Activated CD4-positive, alpha-beta T cell treated with anti-CD3 and anti-CD28 coated beads, Interleukin-2, amount 10 ng/mL, durations not matched to agents 7 days and 5 days (primary cell): ENCODE data around the gene B3GLCT. TPM values are rescaled to one million over a fixed set of nuclear protein-coding genes. Genes with fewer than 3 reads are reported as not detected.
"Not testable (repeated sequence)": the region's sequence is repeated elsewhere in the genome, so short reads cannot be mapped to it uniquely, and the experiment has no call there.

Experiments
- CTCF ChIA-PET: fragments of 350-600 bp; sonication (Branson Sonifier 250); formaldehyde crosslinking; loops from one replicate; lab custom pipeline; 2021; ENCODE audit warnings: antibody characterized with exemption; lab: Charles Lee
- POLR2A ChIA-PET: fragments of 350-600 bp; sonication (Branson Sonifier 250); formaldehyde crosslinking; loops from one replicate; lab custom pipeline; 2021; ENCODE audit warnings: antibody characterized with exemption; lab: Charles Lee
- DNase-seq: peaks from one replicate; pipeline ENCODE4 v3.0.0-alpha.2; 2020
- H3K27ac Mint-ChIP-seq: one replicate; pipeline ENCODE4 v1.8.0; 2021; ENCODE audit warnings: mild to moderate bottlenecking, moderate library complexity, mixed read lengths
- H3K27me3 Mint-ChIP-seq: one replicate; pipeline ENCODE4 v1.8.0; 2021; ENCODE audit warnings: mixed read lengths
- H3K36me3 Mint-ChIP-seq: one replicate; pipeline ENCODE4 v1.8.0; 2021; ENCODE audit warnings: low read depth, mixed read lengths
- H3K4me1 Mint-ChIP-seq: one replicate; pipeline ENCODE4 v1.8.0; 2021; ENCODE audit warnings: mixed read lengths
- H3K4me3 Mint-ChIP-seq: one replicate; pipeline ENCODE4 v1.8.0; 2021; ENCODE audit warnings: mild to moderate bottlenecking, moderate library complexity, mixed read lengths
- H3K9me3 Mint-ChIP-seq: one replicate; pipeline ENCODE4 v1.8.0; 2021; ENCODE audit warnings: mixed read lengths
- total RNA-seq, 2 experiments: library from RNA; stranded (reverse); gene quantifications; one replicate each; pipeline ENCODE4 v1.2.3, GENCODE V29; 2021

Gene B3GLCT
- total RNA-seq, 2 experiments from 2014 or later, result 4.7 to 5.4 TPM

DNA sequence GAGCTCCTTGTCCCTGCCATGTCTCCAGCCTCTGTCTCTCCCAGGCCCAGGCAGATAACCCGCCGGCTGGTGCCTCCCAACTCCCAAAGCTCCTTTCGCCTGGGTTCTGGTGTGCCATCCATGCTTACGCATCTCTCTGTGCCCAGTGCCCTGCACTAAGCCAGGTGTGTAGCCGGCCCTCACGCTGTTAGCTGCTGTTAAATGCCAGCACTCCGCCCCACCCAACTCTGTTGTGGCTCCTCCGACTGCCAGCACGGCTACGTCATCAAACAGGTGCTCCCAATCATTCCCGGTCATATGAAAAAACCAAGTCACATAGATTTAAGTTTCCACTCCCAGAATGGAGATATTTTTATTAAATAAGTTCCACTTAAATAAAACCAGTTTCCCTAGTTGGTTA lies 31.0 kb upstream of the B3GLCT start:
- H3K36me3 Mint-ChIP-seq, result peaks cover 2% of the 10 kb centered on the region
- ChIA-PET POLR2A (no interaction called here), CTCF (interaction anchor here (1.0 to 1.6 kb wide), 2 partner anchors 11 to 22 kb away, joined by 3 to 4 read pairs; no protein-coding TSS in a partner anchor)
- H3K4me1 Mint-ChIP-seq, result peaks cover 23% of the 10 kb centered on the region
- no peaks in the 10 kb centered on the region for H3K9me3 Mint-ChIP-seq
- H3K27ac Mint-ChIP-seq, result no peak overlapping the region
- DNase-seq, result no peak
- peaks cover 2% of the 10 kb centered on the region for H3K27me3 Mint-ChIP-seq
- H3K4me3 Mint-ChIP-seq, result no peak overlapping the region

DNA sequence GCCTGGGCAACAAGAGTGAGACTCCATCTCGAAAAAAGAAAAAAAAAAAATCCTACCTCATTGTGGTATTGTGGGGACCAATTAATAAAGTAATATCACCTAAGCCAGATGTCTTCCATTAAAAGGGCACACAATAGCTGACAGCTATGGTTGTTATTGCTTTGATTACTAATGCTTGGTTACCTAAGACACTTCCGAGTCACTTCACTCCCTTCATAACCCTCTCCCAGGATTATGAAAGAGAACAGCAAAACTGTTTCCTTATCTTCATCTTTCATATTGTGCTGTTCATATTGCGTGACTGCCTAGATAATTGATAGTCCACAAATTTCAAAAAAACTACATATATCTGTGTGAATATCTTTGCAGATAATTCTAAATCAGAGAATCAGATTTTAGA lies 27.8 kb upstream of the B3GLCT start:
- Mint-ChIP-seq H3K36me3 (peaks cover 2% of the 10 kb centered on the region), H3K27me3 (peaks cover 6% of the 10 kb centered on the region), H3K4me1 (peaks cover 21% of the 10 kb centered on the region), H3K9me3 (no peaks in the 10 kb centered on the region), H3K27ac (no peak overlapping the region), H3K4me3 (no peak overlapping the region)
- ChIA-PET POLR2A (no interaction called here), CTCF (no interaction called here)
- no peak for DNase-seq

DNA sequence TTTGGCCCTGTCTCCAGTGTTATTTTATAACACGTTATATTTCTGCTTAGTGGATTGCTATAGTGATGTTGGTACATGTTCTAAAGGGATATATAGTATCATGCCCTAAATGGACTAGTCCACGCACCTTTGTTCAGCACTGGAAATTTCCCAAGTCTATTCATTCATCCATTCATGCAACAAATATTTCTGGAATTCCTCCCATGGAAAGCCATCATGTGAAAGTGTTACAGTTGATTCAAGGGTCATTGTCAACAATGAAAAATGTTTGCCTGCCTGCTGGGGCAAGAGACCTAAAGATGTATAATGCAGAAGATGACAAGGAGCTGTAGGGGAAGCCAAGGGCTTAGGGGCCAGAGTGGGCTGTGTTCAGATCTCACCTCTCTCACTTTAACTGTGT lies 27.2 kb upstream of the B3GLCT start:
- POLR2A ChIA-PET, result interaction anchor here (0.6 kb wide), 1 partner anchor 39 kb away, joined by 3 read pairs; no protein-coding TSS in a partner anchor
- Mint-ChIP-seq H3K9me3 (no peaks in the 10 kb centered on the region), H3K36me3 (peaks cover 2% of the 10 kb centered on the region), H3K27ac (no peak overlapping the region), H3K27me3 (peaks cover 6% of the 10 kb centered on the region), H3K4me1 (peaks cover 19% of the 10 kb centered on the region), H3K4me3 (no peak overlapping the region)
- DNase-seq, result no peak
- CTCF ChIA-PET, result no interaction called here

DNA sequence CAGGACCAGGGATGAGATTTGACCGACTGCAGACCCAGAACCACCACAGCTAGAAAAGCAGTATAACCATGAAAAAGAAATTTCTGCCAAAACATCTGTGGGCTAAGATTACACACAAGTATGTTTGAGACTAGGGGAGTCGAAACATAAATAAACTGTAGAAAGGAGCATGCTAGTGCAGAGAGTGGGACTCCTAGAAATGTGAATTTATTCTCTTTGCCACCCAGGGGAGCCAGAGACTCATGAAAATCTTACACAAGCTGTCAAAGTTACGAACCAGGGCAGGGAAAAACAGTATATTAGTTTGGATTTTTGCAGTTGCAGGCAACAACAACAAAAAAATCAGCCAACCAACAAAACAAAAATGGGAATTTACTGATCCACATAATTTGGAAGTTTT lies 25.8 kb upstream of the B3GLCT start:
- H3K4me1 Mint-ChIP-seq, result peaks cover 11% of the 10 kb centered on the region
- no peak for DNase-seq
- CTCF ChIA-PET, result interaction anchor here (1.1 kb wide), 1 partner anchor 13 kb away, joined by 3 read pairs; no protein-coding TSS in a partner anchor
- H3K27me3 Mint-ChIP-seq, result peaks cover 6% of the 10 kb centered on the region
- no peak overlapping the region for H3K4me3 Mint-ChIP-seq
- no peak overlapping the region for H3K27ac Mint-ChIP-seq
- POLR2A ChIA-PET, result no interaction called here
- H3K9me3 Mint-ChIP-seq, result peaks cover 2% of the 10 kb centered on the region
- H3K36me3 Mint-ChIP-seq, result peaks cover 2% of the 10 kb centered on the region

DNA sequence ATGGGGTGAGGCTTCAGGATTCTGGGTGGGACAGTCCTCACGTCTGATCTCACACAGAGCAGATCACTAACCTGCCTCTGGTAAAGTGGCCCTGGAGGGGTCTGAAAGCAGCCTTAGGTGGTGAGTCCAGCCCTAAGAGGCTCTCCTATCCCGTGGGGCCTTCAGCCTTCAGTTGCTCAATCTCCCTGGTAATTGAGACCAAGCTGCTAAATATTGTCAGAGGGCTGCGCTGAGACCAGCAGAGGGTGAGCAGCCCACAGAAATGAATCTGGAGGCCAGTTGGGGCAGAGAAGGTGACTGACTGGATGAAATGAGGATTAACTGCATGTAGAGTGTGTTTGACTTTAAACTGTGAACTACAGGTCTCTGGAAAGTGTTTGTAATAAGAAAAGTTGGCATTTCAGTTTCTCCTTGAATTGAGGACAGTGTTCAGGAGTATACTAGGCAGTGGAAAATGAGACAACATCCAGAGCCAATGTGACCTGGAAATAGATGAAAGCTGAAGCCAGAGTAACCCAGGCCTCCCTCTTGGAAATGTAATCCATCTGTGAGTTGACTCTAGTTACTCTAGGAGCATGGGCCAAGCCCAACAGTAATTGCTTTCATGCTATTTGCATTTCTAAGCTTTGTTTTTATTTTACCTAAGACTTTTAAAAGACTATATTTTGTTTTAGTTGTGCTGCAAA lies 23.8 kb upstream of the B3GLCT start:
- H3K27me3 Mint-ChIP-seq, result peaks cover 6% of the 10 kb centered on the region
- CTCF ChIA-PET, result interaction anchor here (0.7 kb wide), 1 partner anchor 24 kb away, joined by 4 read pairs; the partner anchor contains the start of gene B3GLCT
- peaks cover 2% of the 10 kb centered on the region for H3K9me3 Mint-ChIP-seq
- DNase-seq, result no peak
- H3K36me3 Mint-ChIP-seq, result no peaks in the 10 kb centered on the region
- POLR2A ChIA-PET, result no interaction called here
- peaks cover 1% of the 10 kb centered on the region for H3K4me1 Mint-ChIP-seq
- no peak overlapping the region for H3K27ac Mint-ChIP-seq
- no peak overlapping the region for H3K4me3 Mint-ChIP-seq

DNA sequence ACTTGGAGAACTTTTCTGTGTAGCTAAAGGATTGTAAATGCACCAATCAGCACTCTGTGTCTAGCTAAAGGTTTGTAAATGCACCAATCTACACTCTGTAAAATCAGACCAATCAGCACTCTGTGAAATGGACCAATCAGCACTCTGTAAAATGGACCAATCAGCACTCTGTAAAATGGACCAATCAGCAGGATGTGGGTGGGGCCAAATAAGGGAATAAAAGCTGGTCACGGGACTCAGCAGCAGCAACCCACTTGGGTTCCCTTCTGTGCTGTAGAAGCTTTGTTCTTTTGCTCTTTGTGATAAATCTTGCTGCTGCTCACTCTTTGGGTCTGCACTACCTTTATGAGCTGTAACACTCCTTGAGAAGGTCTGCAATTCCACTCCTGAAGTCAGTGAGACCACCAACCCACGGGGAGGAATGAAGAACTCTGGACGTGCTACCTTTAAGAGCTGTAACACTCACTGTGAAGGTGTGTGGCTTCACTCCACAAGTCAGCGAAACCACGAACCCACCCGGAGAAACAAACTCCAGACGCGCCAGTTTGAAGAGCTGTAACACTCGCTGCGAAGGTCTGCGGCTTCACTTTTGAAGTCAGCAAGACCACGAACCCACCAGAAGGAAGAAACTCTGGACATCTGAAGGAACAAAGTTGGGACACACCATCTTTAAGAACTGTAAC lies 21.8 kb upstream of the B3GLCT start:
- H3K27ac Mint-ChIP-seq, H3K4me1 Mint-ChIP-seq, H3K36me3 Mint-ChIP-seq, H3K4me3 Mint-ChIP-seq, POLR2A ChIA-PET, CTCF ChIA-PET, H3K27me3 Mint-ChIP-seq, DNase-seq, H3K9me3 Mint-ChIP-seq: not testable (repeated sequence)

DNA sequence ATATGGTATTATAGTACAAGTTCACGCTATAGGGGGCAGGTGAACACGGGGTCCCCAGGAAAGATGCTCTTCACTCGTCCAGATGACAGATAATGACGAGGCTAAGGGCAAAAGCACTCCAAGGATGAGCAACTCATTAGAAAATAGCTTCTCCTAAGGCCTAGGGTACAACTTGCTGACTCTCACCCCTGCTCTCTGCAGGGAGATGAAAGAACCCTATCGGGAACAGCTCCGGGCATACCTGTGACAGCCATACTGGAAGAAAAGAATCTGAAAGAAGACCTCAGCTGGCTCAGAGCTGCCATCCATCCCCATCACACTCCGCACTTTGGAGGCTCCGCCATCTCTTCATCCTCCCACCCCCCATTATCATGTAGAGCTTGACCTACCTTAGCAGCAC lies 20.5 kb upstream of the B3GLCT start:
- Mint-ChIP-seq H3K4me3 (no peak overlapping the region), H3K36me3 (no peaks in the 10 kb centered on the region), H3K9me3 (peaks cover 2% of the 10 kb centered on the region), H3K27ac (no peak overlapping the region), H3K4me1 (no peaks in the 10 kb centered on the region), H3K27me3 (no peaks in the 10 kb centered on the region)
- DNase-seq, result no peak
- POLR2A ChIA-PET, result no interaction called here
- CTCF ChIA-PET, result interaction anchor here (1.2 kb wide), 1 partner anchor 22 kb away, joined by 4 read pairs; no protein-coding TSS in a partner anchor

DNA sequence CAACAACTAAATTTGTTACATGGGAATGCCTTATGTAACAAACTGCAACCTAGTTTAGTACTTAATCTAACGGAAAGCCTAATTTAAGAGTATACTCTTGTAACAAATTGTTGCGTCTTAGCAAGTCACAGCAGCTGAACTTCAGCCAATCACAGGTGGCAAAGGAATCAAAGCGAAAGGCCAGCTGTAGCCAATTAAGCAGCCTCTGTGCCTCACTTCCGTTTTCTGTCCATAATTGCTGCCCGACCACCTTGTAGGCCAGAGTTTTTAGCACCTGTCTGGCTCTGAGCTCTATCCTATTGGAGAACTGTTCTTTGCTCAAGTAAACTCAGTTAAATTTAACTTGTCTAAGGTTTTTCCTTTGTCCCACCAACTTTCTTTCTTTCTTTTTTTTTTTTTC lies 20.0 kb upstream of the B3GLCT start:
- POLR2A ChIA-PET, result no interaction called here
- no peak overlapping the region for H3K27ac Mint-ChIP-seq
- no peak for DNase-seq
- no peaks in the 10 kb centered on the region for H3K27me3 Mint-ChIP-seq
- CTCF ChIA-PET, result interaction anchor here (1.2 to 1.4 kb wide), 2 partner anchors 12 to 21 kb away, joined by 3 to 4 read pairs; no protein-coding TSS in a partner anchor
- H3K4me3 Mint-ChIP-seq, result no peak overlapping the region
- no peaks in the 10 kb centered on the region for H3K36me3 Mint-ChIP-seq
- peaks cover 2% of the 10 kb centered on the region for H3K9me3 Mint-ChIP-seq
- H3K4me1 Mint-ChIP-seq, result no peaks in the 10 kb centered on the region

DNA sequence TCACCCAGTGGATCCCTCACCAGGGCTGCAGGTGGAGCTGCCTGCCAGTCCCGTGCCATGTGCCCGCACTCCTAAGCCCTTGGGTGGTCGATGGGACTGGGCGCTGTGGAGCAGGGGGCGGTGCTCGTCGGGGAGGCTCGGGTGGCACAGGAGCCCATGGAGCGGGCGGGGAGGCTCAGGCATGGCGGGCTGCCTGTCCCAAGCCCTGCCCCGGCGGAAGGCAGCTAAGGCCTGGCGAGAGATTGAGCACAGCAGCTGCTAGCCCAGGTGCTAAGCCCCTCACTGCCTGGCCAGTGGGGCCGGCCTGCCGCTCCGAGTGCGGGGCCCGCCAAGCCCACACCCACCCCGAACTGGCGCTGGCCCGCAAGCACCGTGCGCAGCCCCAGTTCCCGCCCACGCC lies 16.8 kb upstream of the B3GLCT start:
- POLR2A ChIA-PET, result no interaction called here

DNA sequence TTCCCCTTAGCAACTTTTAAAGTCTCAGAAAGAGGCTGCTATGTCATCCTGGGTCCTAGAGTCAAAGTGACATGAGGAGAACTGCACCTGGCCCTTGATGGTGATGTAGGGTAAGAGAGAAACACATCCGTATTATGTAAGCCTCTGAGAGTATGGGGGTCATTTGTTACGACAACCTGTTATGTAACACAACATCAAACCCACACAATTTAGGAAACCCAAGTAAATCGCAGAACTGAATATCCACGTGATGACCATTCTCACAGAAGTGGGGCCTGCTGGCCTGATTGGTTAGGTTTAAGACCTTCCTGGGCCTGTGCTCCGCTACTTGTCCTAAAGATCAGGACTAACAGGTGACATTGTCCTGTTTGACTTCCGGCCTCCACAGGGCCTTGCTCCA lies 15.3 kb upstream of the B3GLCT start:
- H3K4me3 Mint-ChIP-seq, result no peak overlapping the region
- H3K9me3 Mint-ChIP-seq, result no peaks in the 10 kb centered on the region
- H3K36me3 Mint-ChIP-seq, result no peaks in the 10 kb centered on the region
- no peaks in the 10 kb centered on the region for H3K27me3 Mint-ChIP-seq
- no peak for DNase-seq
- H3K4me1 Mint-ChIP-seq, result no peaks in the 10 kb centered on the region
- H3K27ac Mint-ChIP-seq, result no peak overlapping the region
- ChIA-PET CTCF (no interaction called here), POLR2A (no interaction called here)

More for the DNA sequence above, 16.8 kb upstream of the B3GLCT start:
- no peaks in the 10 kb centered on the region for H3K36me3 Mint-ChIP-seq
- no peak overlapping the region for H3K4me3 Mint-ChIP-seq
- no peak for DNase-seq
- H3K27me3 Mint-ChIP-seq, result no peaks in the 10 kb centered on the region
- no peaks in the 10 kb centered on the region for H3K4me1 Mint-ChIP-seq
- no peak overlapping the region for H3K27ac Mint-ChIP-seq
- CTCF ChIA-PET, result no interaction called here
- H3K9me3 Mint-ChIP-seq, result peaks cover 2% of the 10 kb centered on the region

DNA sequence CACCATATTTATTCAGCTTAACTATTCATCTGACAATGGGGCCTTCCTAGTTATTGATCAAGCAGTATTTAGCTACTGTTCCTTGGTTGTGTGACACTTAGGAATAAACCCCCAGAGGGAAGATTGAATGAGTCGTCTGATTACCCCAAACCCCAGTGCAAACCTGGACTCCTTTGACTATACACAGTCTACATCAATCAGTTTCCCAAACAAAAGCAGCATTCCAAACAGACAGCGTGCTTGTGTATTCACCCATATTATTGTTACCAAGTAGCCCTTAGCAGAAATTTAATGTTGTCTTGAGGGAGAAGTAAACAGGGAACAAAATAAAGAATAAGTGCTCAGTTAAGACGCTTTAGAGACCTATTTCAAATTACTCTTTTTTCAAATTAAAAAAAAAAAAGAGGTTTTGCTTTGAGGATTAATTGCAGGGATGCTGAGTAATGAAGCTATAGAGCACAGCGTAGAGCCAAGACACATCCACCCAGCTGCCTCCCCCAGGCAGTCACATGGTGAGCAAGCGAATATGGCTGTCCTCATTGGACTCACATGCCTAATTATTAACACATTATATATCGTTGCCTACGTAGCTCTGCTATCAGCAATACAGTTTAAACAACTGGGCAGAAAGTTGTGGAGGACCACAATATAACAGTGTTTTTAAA lies 14.7 kb upstream of the B3GLCT start:
- Mint-ChIP-seq H3K36me3 (no peaks in the 10 kb centered on the region), H3K27me3 (peaks cover 4% of the 10 kb centered on the region), H3K9me3 (no peaks in the 10 kb centered on the region), H3K27ac (no peak overlapping the region), H3K4me1 (no peaks in the 10 kb centered on the region), H3K4me3 (no peak overlapping the region)
- CTCF ChIA-PET, result interaction anchor here (0.6 kb wide), 1 partner anchor 780 kb away, joined by 3 read pairs; no protein-coding TSS in a partner anchor
- no peak for DNase-seq
- POLR2A ChIA-PET, result no interaction called here

DNA sequence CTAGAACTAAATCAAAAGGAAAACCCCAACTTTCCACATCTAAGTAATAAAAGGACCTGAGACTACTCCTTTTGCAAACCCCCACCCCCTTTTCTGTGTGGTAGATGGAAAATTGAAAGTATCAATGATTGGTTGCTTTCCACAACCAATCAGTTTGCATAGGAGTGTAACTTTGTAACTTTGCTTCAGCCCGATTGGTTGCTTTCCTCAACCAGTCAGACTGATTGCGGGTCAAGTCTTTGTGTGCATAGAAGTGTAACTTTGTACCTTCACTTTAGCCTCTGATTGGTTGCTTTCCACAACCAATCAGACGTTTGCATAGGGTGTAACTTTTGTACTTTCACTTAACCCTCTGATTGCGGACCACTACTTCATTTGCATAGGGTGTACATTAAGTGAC lies 8.0 kb upstream of the B3GLCT start:
- POLR2A ChIA-PET, result no interaction called here
- H3K27ac Mint-ChIP-seq, result no peak overlapping the region
- H3K4me1 Mint-ChIP-seq, result no peaks in the 10 kb centered on the region
- H3K36me3 Mint-ChIP-seq, result no peaks in the 10 kb centered on the region
- no peaks in the 10 kb centered on the region for H3K9me3 Mint-ChIP-seq
- no peak for DNase-seq
- H3K4me3 Mint-ChIP-seq, result no peak overlapping the region
- peaks cover 9% of the 10 kb centered on the region for H3K27me3 Mint-ChIP-seq
- CTCF ChIA-PET, result no interaction called here

DNA sequence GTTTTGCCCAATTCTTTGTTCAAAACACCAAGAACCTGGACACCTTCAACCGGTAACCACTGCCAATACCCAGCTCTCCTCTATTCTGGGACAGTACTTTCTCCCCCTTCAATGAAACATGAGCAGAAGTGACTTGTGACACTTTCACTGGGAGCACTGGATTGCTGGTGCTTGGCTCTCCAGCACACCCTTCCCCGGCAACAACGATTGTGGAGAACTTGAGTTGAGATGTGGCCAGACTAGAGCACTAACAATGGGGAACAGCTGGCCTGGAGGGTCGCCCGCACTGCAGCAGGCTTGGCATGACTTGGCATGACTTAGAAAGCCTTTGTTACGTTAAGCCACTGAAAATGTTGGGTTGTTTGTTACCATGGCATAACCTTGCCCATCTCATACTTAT lies 7.5 kb upstream of the B3GLCT start:
- POLR2A ChIA-PET, result no interaction called here
- Mint-ChIP-seq H3K9me3 (no peaks in the 10 kb centered on the region), H3K27ac (no peak overlapping the region), H3K4me3 (no peak overlapping the region), H3K4me1 (no peaks in the 10 kb centered on the region), H3K36me3 (no peaks in the 10 kb centered on the region), H3K27me3 (peaks cover 9% of the 10 kb centered on the region)
- no peak for DNase-seq
- CTCF ChIA-PET, result no interaction called here
